HL-60 (cell line): ENCODE measurements around the gene PCP4.

Experiments
- DNase-seq, 2 experiments: peaks; one replicate each; pipeline ENCODE4 v3.0.0-alpha.2; 2010 to 2020; ENCODE audit warnings: low read depth in 1 of 2, low spot score in 1 of 2
- H3K27ac ChIP-seq: fragments of 250-450 bp; sonication (Bioruptor Pico); replicated peaks from 2 replicates; pipeline ENCODE4 v1.5.1; 2020; ENCODE audit warnings: mild to moderate bottlenecking, moderate library complexity
- H3K27me3 ChIP-seq: fragments of 250-450 bp; sonication (Bioruptor Pico); 2 replicates; pipeline ENCODE4 v1.5.1; 2021; ENCODE audit warnings: mild to moderate bottlenecking, moderate library complexity; ENCODE audit not compliant: insufficient read depth, poor library complexity, severe bottlenecking
- H3K4me3 ChIP-seq: replicated peaks from 2 replicates; pipeline ENCODE4 v1.5.1; 2011; ENCODE audit warnings: mild to moderate bottlenecking, control low read depth, low read length; ENCODE audit not compliant: insufficient read depth
- CTCF ChIP-seq: IDR thresholded peaks from one replicate; pipeline ENCODE4 v1.5.1; 2011; ENCODE audit warnings: low read length, control low read depth, inconsistent platforms; ENCODE audit not compliant: insufficient read depth
- GABPA ChIP-seq: IDR thresholded peaks from 2 replicates; pipeline ENCODE4 v1.6.1; 2012; ENCODE audit warnings: low read depth
- POLR2AphosphoS5 ChIP-seq: IDR thresholded peaks from 2 replicates; pipeline ENCODE4 v1.6.1; 2012; ENCODE audit warnings: low read depth
- SPI1 ChIP-seq: IDR thresholded peaks from 2 replicates; pipeline ENCODE4 v1.6.1; 2012; ENCODE audit warnings: low read depth, mild to moderate bottlenecking, borderline replicate concordance
- TF ChIP-seq, protein P1 (sequence below): IDR thresholded peaks from 2 replicates; pipeline ENCODE4 v1.6.1; 2012; ENCODE audit warnings: low read depth; ENCODE audit not compliant: insufficient replicate concordance

Gene PCP4

GRCh38 chr21:39908265-39908923, 41.2 kb downstream of the PCP4 start:
- Histone ChIP-seq H3K27me3 (no peaks in the 10 kb centered on the region), H3K4me3 (no peak overlapping the region), H3K27ac (no peak overlapping the region)
- no peak for TF ChIP-seq SPI1
- TF ChIP-seq CTCF = no peak
- no peak for TF ChIP-seq POLR2AphosphoS5
- TF ChIP-seq GABPA = no peak
- TF ChIP-seq, protein P1, sequence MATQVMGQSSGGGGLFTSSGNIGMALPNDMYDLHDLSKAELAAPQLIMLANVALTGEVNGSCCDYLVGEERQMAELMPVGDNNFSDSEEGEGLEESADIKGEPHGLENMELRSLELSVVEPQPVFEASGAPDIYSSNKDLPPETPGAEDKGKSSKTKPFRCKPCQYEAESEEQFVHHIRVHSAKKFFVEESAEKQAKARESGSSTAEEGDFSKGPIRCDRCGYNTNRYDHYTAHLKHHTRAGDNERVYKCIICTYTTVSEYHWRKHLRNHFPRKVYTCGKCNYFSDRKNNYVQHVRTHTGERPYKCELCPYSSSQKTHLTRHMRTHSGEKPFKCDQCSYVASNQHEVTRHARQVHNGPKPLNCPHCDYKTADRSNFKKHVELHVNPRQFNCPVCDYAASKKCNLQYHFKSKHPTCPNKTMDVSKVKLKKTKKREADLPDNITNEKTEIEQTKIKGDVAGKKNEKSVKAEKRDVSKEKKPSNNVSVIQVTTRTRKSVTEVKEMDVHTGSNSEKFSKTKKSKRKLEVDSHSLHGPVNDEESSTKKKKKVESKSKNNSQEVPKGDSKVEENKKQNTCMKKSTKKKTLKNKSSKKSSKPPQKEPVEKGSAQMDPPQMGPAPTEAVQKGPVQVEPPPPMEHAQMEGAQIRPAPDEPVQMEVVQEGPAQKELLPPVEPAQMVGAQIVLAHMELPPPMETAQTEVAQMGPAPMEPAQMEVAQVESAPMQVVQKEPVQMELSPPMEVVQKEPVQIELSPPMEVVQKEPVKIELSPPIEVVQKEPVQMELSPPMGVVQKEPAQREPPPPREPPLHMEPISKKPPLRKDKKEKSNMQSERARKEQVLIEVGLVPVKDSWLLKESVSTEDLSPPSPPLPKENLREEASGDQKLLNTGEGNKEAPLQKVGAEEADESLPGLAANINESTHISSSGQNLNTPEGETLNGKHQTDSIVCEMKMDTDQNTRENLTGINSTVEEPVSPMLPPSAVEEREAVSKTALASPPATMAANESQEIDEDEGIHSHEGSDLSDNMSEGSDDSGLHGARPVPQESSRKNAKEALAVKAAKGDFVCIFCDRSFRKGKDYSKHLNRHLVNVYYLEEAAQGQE = no peak
- no peak for DNase-seq

GRCh38 chr21:39911286-39912199, 44.3 kb downstream of the PCP4 start:
- Histone ChIP-seq H3K27ac (no peak overlapping the region), H3K27me3 (no peaks in the 10 kb centered on the region), H3K4me3 (no peak overlapping the region)
- TF ChIP-seq CTCF = no peak
- TF ChIP-seq SPI1 = no peak
- TF ChIP-seq, protein P1 = no peak
- TF ChIP-seq GABPA = no peak
- TF ChIP-seq POLR2AphosphoS5 = no peak
- DNase-seq = no peak

GRCh38 chr21:39913706-39914305, 46.6 kb downstream of the PCP4 start:
- no peak overlapping the region for H3K4me3 ChIP-seq
- H3K27me3 ChIP-seq = no peaks in the 10 kb centered on the region
- no peak for TF ChIP-seq CTCF
- no peak for TF ChIP-seq SPI1
- no peak for TF ChIP-seq POLR2AphosphoS5
- TF ChIP-seq, protein P1 = no peak
- TF ChIP-seq GABPA = no peak
- no peak for DNase-seq
- no peak overlapping the region for H3K27ac ChIP-seq
